Stimulated activated CD8-positive, alpha-beta memory T cell treated with anti-CD3 and anti-CD28 coated beads, Interleukin-12 subunit alpha, Interleukin-12 subunit beta, amount 100 ng/mL, for 24 hours (primary cell): ENCODE results near the gene TMEM269.

ENCODE experiments used
- DNase-seq: peaks from one replicate; pipeline ENCODE4 v3.0.0-alpha.2; 2020; ENCODE audit errors: extremely low read depth

The TMEM269 gene, protein sequence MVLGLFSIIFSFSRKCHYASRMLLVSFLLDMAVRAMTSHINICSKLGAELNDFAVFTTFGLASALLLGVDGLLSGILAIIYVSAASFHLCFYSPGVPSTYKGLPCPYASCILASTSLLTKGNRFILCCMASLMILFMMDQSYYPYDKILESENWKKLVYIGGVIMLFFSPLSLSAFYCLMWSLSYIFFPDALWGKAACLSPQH

GRCh38 chr1:42784946-42785693 lies at the start of gene TMEM269:
Gene TMEM269 (plus strand): TSS chr1:42784991. CDS start chr1:42789894, 4,903 bp downstream.
- DNase-seq, result no peak

DNA sequence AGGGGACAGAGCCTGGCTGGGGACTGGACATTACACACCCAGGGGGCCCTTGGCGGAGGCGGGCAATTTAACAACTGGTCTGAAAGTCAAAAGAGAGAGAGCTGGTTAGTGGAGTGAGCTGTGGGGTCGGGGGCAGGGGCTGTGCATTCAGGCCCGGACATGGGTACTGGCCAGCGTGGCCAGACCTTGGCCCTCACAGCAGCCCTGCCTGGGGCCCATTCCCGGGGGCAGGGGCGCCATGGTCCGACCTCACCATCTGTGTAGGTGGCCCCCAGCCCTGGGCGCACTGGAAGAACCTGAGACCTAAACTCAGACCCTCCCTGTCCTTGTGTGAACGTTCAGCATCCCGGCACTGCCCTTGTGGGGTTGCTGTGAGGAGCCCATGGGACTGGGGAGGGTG lies 49.7 kb upstream of the TMEM269 start:
- no peak for DNase-seq

GRCh38 chr1:42735477-42736105 lies 49.2 kb upstream of the TMEM269 start:
- DNase-seq, result no peak

GRCh38 chr1:42736152-42736551 lies 48.6 kb upstream of the TMEM269 start:
- no peak for DNase-seq

GRCh38 chr1:42736571-42737200 lies 48.1 kb upstream of the TMEM269 start:
- no peak for DNase-seq

GRCh38 chr1:42737257-42737656 lies 47.5 kb upstream of the TMEM269 start:
- DNase-seq, result no peak

GRCh38 chr1:42737986-42738677 lies 46.7 kb upstream of the TMEM269 start:
- DNase-seq, result no peak

DNA sequence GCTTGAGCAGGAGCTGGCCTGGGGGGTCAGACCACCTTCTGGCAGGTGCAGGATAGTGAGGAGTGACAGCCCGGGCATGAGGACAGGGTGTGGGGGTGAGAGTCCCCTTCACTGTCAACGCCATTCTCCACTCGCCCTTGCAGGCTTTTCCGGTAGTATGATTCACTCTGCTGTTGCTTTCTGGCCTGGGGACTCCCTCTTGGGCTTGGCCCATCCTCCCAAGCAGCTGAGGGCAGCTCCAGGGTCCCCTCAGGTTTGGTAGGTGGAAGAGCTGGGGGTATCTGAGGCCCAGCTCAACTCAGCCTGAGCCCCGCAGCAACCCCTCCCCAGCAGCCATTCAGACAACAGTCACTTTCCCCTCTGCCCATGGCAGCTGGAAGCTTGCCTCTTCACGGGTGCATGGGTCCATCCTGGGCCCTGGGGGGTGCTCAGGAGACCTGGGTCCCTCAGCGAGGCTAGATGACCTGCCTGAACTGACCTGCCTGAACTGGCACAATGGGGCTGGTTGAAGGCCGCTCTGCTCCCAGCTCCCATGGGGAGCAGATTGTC lies 46.0 kb upstream of the TMEM269 start:
- no peak for DNase-seq

- no peak for DNase-seq
Measured at GRCh38 chr1:42739753-42740700, 44.8 kb upstream of the TMEM269 start, which contains the start of gene CLDN19. Gene CLDN19 (minus strand): TSS chr1:42740236. CDS start chr1:42740063, 173 bp downstream.

- no peak for DNase-seq
Measured at GRCh38 chr1:42740851-42741580, 43.8 kb upstream of the TMEM269 start.

GRCh38 chr1:42741706-42742105 lies 43.1 kb upstream of the TMEM269 start:
- DNase-seq, result no peak

GRCh38 chr1:42742141-42742540 lies 42.6 kb upstream of the TMEM269 start:
- no peak for DNase-seq

GRCh38 chr1:42742617-42743316 lies 42.0 kb upstream of the TMEM269 start:
- DNase-seq, result no peak

- DNase-seq, result no peak
Measured at GRCh38 chr1:42743317-42744147, 41.3 kb upstream of the TMEM269 start.

DNA sequence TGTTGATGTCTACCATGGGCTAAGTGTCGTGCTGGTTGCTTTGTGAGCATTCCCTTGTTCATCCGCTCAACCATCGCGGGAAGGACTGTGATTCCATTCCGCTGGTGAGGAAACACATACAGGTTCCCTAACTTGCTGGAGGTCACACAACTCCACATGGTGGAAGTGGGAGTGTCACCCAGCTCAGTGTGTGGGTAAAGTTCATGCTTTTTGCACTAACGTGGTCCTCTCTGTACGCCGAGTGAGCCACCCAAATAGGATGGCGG lies 40.7 kb upstream of the TMEM269 start:
- no peak for DNase-seq

- DNase-seq, result no peak
Measured at GRCh38 chr1:42745851-42746250, 38.9 kb upstream of the TMEM269 start.

GRCh38 chr1:42746436-42747105 lies 38.2 kb upstream of the TMEM269 start:
- no peak for DNase-seq

DNA sequence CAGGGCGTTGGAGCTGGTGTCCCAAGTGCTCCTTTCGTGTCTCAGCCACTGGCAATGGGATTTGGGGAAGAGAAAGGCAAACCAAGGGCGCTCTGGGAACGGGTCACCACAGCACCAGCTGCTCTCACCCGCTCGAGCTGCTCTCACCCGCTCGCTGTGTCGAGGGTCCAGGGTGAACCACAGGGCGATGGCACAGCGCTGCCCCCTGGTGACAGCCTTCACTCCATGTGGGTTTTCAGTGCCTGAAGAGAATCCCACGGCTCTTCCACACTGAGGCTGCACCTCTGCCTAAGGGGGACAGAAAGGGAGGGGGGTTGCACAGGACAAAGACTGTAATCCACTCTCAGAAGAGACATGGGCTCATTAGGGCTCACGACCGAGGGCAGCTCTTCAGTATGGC lies 37.7 kb upstream of the TMEM269 start:
- DNase-seq, result no peak
